HG02885 (cell line): Measurements from ENCODE around the gene ARL6.
A peak's percentile ranks its signal among the peaks of the same experiment; 100 is the strongest.

ENCODE experiments used
- ATAC-seq: cut with Tn5 transposase; IDR thresholded peaks from one replicate; pipeline ENCODE4 v1.9.1; 2021; ENCODE audit warnings: mild to moderate bottlenecking; ENCODE audit not compliant: unreplicated experiment, poor library complexity

ARL6 gene, protein sequence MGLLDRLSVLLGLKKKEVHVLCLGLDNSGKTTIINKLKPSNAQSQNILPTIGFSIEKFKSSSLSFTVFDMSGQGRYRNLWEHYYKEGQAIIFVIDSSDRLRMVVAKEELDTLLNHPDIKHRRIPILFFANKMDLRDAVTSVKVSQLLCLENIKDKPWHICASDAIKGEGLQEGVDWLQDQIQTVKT

DNA sequence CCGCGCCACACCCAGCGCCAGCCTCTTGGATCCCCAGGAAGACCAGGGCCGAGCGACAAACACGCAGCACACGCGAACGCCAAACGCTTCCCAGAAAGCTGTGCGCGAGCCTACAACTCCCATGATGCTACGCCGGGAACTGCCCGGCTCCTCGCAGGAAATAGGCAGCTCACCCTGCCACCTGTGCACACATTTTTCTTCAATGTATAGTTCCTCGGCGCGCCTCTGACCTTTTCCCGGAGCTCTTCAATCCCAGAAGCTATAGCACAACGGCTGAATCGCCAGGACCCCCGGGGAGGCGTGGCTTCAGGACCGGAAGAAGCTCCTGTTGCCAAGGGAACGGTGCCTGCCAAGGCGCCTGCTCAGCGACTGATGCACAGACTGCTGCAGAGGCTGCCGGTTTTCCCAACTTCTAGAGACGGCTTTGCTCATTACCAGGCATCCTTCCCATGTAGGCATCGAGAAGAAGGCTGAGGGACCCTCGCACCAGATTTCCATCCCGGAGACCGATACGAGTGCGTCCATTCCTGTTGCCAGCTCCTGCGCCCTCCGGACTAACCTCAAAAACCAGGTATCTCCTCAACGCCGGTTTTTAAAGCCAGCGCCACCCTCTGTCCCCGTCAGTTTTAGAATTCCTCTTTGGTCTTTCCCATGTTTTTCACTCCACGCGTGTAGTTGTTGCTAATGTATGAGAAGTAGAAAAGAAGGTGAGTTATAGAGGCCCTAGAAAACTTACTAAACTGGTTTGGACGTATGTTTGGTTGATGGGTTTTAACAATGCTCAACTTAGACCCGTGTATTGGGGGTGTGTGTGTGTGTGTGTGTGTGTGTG, at the start of gene ARL6:
Gene ARL6 (plus strand): TSS at position 352 of the 832 bp plus-strand sequence. CDS start 3,350 bp downstream, outside the sequence.
- peak; percentile 97 for ATAC-seq

GRCh38 chr3:97719156-97719821, 45.3 kb upstream of the ARL6 start:
- peak; percentile 95 for ATAC-seq

DNA sequence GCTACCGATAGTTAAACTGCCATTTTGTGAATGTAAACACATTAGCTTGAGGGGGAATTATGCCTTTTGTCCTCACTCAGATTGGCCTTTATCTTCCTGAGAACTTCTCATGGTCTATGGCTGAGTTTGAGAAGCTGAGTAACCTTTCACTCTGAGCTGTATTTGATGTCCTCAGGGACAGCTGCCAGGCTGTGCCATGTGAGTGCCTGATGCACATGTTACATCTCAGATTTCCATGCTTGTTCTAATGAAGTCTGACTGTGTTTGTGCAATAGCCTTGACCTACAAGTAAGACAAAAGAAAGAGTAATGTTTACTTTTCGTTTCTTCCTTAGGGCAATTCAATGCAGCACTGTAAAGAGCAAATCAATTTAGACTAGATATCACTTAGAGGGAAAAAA, 44.1 kb upstream of the ARL6 start:
- no peak for ATAC-seq

GRCh38 chr3:97721446-97721845, 43.1 kb upstream of the ARL6 start:
- ATAC-seq, result no peak

- ATAC-seq, result no peak
Observed at GRCh38 chr3:97736928-97737327, 27.6 kb upstream of the ARL6 start.

- ATAC-seq, result no peak
Observed at GRCh38 chr3:97738761-97739160, 25.8 kb upstream of the ARL6 start.

DNA sequence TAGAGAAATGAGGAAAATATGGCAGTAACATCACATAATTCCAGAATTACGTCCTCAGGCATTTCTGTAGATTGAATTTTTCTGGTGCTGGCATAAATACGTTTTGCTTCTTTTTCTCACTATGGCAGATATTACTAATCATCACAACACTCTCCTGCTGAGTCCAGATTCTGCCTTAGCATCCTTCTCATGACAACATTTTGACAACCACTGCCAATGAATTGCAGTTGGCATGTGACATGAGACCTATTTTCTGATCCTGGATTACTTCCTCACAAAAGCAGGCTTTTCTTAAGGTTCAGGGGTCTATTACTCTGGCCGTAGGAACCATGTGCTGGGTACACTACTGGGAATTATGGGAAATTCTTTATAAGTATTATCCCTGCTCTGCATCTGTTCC, 22.5 kb upstream of the ARL6 start:
- ATAC-seq, result no peak

GRCh38 chr3:97744289-97744688, 20.3 kb upstream of the ARL6 start:
- no peak for ATAC-seq

DNA sequence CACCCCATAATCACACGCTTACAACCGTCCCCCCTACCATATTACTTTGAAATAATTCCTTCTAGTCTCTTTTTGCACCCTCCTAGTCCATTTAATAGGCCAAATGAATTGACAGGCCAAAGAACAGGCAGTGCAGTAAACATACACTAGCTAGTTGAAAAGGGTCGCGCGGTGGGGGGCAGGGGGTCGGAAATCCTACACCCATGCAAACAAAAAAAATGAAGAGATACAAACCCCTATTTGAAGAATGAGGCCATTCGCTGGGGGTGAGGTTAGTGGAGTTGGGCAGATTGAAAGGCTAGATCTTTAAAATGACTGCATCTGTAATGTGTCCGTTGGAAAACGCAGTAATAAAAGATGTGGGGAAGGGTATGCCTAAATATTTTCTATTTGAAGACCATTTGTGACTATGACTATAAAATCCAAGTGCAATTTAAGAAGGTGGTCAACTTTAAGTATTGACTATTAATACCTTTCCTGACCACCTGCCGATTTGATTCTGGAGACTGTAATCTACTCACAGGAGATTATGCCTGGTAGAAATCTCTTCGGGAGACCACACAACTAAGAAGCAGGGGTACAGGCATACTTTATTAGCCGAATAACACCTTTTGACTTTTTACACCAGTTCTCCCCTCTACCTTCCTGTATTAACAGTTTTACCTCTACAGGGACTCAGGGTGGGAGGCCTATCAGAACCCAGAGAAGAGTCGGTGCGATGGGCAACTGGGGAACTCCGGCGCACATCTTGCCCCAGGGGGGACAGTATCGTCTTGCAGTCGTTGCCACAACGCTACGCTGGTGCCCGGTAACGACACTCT, 762 bp upstream of the ARL6 start:
- no peak for ATAC-seq

DNA sequence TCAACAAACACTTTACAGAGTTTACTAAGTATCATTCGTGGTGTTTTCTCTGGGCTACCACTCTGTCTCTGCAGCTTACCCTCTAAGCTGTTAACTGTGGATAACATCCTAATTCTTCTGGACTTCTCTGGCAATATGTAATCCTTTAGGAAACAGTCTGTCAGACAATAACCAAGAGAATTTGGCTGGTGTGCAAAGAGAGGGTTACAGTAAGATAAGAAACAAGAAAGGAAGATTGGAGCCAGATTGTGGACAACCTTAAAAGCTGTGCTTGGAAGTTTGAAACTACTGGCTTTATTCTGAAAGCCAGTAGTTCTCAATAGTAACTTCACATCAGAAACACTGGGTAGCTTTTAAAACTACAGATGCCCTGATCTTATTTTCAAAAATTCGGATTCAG, 778 bp downstream of the ARL6 start:
- no peak for ATAC-seq

DNA sequence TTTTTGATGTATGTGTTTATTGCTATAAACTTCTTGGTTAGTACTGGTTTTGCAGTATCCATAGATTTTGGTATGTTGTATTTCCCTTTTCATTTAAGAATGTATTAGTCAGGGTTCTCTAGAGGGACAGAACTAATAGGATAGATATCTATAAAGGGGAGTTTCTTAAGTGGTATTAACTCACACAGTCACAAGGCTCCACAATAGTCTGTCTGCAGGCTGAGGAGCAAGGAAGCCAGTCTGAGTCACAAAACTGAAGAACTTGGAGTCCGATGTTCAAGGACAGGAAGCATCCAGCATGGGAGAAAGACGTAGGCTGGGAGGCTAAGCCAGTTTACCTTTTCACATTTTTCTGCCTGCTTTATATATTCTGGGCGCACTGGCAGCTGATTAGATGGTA, 8.4 kb downstream of the ARL6 start:
- no peak for ATAC-seq

DNA sequence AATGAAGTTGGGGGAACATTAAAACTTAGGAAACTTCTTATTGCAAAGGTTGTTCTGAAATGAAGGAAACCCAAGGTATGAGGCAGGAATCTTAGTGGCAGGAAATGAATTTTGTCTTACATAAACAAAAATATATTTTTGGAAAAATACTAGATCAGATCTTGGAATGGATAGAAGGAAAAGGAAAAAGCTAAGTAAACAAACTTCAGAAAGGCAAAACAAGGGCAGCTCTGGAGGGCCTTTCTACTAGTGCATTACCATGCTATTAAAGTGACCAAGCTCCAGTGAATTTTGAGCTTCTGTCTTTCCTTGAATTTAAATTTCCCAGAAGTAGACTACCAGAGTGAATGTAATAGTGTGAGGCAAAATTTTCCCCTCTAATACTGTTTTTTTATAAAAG, 13.6 kb downstream of the ARL6 start:
- no peak for ATAC-seq

DNA sequence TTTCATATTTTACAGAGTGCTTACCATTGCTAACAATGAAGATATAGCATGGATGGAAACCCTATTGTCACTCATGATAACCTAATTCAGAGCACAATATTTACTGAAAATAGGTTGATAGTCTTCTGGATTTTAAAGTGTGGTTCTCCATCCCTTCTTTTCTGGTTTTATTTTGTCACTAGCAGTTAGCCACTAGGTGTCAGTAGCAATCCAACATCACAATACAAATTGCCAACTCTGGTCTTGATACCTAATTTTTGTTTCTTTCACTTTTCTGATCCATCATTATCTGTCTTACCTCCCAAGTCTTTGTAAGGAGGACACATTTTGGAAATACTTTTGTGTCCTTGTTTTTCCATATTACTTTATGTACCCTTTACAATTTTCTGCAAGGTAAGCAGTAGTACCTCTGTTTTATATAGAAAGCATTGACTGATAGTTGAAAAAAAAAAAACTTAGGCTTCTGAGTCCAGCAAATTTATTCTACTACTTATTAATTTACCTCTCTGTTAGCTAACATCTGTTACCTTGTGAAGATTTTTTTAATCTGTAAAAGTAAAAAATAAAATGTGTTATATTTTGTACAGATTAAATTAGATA, 29.0 kb downstream of the ARL6 start:
- ATAC-seq, result peak; percentile 88

GRCh38 chr3:97795951-97796350, 31.4 kb downstream of the ARL6 start:
- ATAC-seq, result no peak

GRCh38 chr3:97804471-97804870, 39.9 kb downstream of the ARL6 start:
- ATAC-seq, result no peak

DNA sequence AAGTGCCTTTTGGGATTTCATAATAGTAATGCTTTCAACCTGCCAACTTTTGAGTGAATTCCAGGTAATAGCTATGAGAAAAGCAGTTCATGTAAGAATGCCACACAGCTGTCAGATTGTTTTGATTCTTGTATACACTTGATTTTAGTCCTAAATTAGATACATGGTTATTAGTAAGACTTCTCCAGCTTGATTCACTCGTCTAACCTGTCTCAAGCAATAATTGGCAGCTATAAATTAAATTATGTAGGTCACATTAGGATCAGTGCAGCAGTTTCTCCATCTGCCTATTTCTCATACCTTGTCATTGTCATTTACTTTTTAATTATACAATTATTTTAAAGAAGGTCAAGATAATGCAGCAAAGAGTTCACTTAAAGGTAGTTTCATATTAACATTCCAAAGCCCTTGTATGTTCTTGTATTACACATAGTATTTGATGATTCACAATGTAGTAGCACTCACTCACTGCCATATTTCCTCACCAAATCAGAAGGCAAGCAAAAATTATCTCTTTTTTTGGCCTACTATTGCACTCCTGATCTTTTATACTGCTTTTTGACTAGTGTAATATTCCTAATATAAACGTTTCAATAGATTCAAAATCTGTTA, 46.3 kb downstream of the ARL6 start:
- ATAC-seq, result no peak

- ATAC-seq, result peak; percentile 60
Observed at GRCh38 chr3:97815149-97815917, 50.8 kb downstream of the ARL6 start.

- no peak for ATAC-seq
Observed at GRCh38 chr3:97816811-97817210, 52.3 kb downstream of the ARL6 start.

- no peak for ATAC-seq
Observed at GRCh38 chr3:97817965-97818364, 53.4 kb downstream of the ARL6 start.
